A204.1 (cell line): ENCODE measurements around the gene SARDH.
"Not testable (repeated sequence)": the region's sequence is repeated elsewhere in the genome, so short reads cannot be mapped to it uniquely, and the experiment has no call there.

Experiments used
- FAIRE-seq: peaks from 2 replicates; lab custom pipeline; 2012; peaks lifted over from hg19 to GRCh38; lab: Jason Lieb, UNC

SARDH gene

GRCh38 chr9:133775951-133776905, 38.1 kb upstream of the SARDH start:
- FAIRE-seq = no peak

DNA sequence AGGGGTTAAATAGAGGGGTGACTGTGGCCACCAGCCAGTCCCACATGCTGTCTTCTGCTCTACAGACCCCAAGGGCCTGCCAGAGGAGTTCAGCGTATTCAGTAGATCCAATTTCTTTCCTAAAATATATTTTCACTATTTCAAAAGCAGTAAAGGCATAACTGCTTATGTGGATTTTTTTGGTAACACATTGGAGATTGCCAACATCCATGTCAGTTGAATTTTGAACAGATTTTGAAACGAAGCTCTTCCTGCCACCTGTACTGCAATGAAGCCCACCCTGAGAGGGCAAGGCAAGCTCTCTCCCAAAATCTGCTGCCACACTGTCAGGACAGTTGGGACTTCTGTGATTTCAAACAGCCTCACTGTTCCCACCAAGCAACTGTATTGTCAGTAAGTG, 37.1 kb upstream of the SARDH start:
- no peak for FAIRE-seq

DNA sequence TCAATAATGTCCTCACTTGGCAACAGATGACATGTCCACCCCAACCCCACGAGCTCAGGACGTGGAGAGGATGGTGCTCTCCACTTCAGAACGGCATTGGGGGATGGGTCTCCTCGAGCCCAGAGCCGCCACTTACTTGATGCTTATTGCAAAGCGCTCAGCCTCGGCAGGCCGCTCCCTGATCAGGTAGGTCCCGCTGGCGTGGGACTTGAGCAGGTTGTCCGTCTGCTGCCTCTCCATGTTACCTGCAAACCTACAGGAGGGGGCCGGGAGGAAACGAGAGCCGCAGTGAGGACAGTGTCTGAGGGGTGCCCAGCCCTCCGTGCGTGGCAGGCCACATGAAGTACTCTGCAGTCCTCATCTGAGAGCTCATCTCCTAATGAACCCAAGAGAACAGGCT, 36.6 kb upstream of the SARDH start:
- FAIRE-seq = no peak

- FAIRE-seq = no peak
Observed at GRCh38 chr9:133773889-133774655, 35.9 kb upstream of the SARDH start.

DNA sequence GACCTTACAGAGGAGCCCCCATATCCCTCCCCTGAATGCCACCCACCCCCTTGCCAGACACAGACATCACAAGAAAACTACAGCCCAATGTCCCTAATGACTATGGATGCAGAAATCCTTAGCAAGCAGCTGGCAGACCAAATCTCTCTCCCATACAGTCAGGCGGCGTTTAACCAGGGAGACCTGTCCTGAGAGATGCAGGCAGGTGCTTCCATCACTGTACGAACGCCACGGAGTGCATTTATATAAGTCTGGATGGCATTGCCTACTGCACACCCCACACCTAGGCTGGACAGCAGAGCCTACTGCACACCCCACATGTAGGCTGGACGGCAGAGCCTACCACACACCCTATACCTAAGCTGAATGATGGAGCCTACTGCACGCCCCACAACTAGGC, 34.4 kb upstream of the SARDH start:
- no peak for FAIRE-seq

DNA sequence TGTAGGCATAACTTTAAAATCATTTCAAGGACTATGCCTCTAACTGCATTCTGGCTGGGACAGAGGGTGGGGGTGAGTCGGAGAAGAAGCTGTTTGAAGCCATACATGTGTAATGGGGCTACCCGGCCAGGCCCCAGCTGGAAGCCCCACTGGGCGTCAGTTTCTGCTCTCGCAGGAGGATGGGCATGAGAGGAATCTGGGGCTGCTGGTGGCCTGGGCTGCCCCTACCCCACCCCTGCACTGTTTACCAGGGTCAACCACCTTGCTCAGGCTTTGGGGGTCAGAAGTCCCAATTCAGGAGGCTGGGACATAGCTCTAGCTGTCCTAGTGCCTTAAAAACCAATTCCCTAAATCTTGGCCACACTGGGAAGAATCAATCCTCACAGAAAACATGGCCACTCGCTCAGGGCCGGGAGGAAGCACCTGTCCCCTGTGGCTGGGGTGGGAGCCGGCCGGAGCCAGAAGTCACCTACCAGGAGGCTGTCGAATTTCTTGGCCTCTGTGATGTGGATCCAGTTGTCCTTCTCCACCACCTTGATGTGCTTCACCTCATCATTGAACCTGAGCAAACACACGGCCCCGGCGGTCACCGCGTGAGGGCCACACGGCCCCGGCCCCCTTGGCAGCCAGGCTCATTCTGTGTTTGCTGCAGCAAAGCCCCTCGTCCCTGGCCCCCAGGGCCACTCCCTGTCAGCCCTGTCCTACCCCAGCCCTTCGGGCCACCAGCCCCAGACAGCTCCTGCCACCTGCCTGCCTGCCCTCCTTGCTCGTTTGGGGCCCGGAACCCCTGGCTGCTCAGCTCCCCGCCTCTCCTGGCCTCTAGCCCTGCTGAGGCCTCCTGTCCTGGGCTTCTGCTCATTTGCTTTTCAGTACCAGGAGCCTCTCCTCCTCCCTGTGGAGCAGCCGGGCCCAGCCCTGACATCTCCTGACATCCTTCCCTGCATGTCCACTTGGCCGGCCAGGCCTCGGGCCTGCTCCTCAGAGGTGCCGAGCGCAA, 33.6 kb upstream of the SARDH start:
- FAIRE-seq = no peak

GRCh38 chr9:133770076-133770777, 32.1 kb upstream of the SARDH start:
- FAIRE-seq = no peak

GRCh38 chr9:133769511-133770075, 31.4 kb upstream of the SARDH start:
- FAIRE-seq = no peak

- FAIRE-seq = no peak
Observed at GRCh38 chr9:133768859-133769510, 30.8 kb upstream of the SARDH start.

- FAIRE-seq = no peak
Observed at GRCh38 chr9:133768371-133768858, 30.3 kb upstream of the SARDH start.

DNA sequence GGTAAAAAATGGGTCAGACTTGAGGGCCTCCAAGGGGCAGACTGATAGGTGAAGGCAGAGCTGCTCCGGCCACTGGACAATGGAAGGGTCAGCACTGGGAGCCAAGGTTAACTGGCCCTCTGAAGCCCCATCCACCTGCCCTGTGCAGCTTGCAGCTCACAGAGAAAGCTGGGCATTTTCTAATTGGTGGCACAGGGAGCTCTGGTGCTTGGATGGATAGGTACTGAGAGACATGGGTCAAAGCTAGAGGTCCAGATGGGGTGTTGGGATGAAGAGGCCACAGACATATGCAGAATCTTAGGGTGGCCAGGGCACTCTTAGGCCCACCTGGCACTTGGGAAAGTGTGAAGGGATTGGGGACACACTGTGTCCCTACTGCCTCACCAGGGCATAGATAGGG, 29.5 kb upstream of the SARDH start:
- FAIRE-seq = no peak

DNA sequence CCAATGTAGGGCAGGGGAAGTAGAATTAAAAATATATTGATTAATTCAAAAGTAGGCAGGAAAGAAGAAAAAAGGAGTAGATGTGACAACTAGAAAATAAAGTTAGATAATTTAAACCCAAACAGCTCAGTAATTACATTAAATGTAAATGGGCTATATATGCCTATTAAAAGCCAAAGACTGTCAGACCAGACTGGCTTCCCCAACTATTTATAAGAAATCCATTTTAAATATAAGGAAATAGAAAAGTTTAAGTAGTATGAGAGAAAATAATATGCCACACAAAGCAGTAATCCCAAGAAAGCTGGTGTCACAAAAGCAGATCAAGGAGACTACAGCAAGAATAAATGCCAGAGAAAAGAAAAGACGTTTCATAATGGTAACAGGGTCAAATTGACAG, 28.9 kb upstream of the SARDH start:
- FAIRE-seq = no peak

- not testable (repeated sequence) for FAIRE-seq
Observed at GRCh38 chr9:133766234-133766633, 28.1 kb upstream of the SARDH start.

DNA sequence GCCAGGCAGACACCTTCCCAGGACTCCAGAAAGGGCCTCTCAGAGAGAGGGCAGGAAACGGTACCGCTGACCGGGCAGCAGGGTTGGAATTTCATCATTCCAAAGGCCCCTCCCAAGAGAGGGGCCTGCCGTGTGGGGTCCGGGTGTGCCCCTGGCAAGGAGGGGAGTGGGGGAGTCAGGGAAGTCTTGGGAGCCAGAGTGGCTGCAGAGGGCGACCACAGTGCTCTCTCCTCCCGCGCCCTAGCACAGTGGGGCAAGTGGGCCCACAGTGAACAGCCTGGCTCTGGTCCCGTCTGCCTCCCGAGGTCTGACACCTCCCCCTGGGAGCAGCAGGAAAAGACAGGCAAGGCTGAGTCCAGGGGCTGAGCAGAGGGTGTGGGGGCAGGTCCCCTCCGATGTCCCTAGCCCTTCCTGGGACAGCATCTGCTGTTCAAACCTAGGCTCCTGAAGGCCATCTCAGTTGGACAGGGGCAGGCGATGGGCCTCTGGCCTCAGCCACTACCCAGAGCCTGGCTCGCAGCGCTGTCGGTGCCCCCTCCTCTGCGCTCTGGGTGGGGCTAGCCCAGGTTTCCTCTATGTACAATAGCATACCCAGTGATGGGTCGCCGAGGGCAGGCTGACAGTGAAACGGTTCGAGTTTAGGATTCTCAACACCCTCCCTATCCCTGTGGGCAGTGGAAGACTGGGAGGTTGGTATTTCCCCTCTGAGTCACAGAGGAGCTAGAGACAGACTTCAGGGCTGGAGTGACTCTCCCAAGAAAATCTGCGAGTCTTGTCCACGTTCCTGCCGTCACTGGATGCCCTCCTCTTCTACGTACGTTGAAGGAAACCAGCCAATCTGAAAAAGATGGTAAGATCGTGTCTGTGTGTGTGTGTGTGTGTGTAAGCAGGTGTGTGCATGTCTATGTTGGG, 25.4 kb upstream of the SARDH start:
- FAIRE-seq = no peak

- FAIRE-seq = no peak
Observed at GRCh38 chr9:133762488-133763271, 24.5 kb upstream of the SARDH start.

DNA sequence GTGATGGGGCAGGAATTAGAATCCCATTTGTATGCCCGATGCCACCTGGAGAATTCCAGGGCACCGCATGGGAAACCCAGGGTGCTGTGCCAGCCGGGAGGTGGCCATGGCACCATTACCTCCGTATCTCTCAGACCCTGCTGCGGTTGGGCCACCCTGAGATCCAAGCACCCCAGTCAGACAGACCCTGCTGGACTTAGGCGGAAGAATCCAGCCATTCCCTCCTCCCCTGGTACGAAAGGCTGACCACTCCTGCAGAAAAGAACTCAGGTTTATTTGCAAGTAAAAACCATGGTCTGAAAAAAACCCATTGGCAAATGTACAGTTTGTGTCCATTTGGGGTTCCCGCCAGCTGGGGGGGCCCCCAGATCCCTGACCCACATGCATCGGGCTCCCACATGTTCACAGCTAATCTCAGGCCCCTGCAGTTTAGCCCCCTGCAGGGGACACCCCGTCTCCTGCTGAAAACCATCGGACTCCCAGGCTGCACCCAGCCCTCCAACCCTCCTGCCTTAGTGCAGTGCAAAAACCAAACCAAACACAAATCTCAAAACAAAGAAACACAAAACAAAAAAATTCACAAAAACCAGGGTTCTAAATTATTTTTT, 23.6 kb upstream of the SARDH start:
- FAIRE-seq = no peak

GRCh38 chr9:133760713-133761290, 22.6 kb upstream of the SARDH start:
- no peak for FAIRE-seq

GRCh38 chr9:133759946-133760345, 21.8 kb upstream of the SARDH start:
- no peak for FAIRE-seq
